HG03432 (cell line): ENCODE results near the gene SIRT7.

ENCODE experiments used
- ATAC-seq: cut with Tn5 transposase; IDR thresholded peaks from one replicate; pipeline ENCODE4 v1.9.1; 2021; ENCODE audit warnings: mild to moderate bottlenecking, moderate library complexity; ENCODE audit not compliant: unreplicated experiment

Gene SIRT7

GRCh38 chr17:81907219-81908145 is 10.5 kb downstream of the SIRT7 start:
- no peak for ATAC-seq

GRCh38 chr17:81906476-81907218 is 11.3 kb downstream of the SIRT7 start:
- no peak for ATAC-seq

GRCh38 chr17:81905993-81906392 is 12.0 kb downstream of the SIRT7 start:
- no peak for ATAC-seq

- no peak for ATAC-seq
Measured at GRCh38 chr17:81905424-81905875, 12.5 kb downstream of the SIRT7 start.

GRCh38 chr17:81904600-81905423 is 13.2 kb downstream of the SIRT7 start:
- no peak for ATAC-seq

GRCh38 chr17:81903896-81904599 is 13.9 kb downstream of the SIRT7 start:
- no peak for ATAC-seq

GRCh38 chr17:81903415-81903831 is 14.6 kb downstream of the SIRT7 start:
- ATAC-seq = no peak

- no peak for ATAC-seq
Measured at GRCh38 chr17:81902653-81903414, 15.1 kb downstream of the SIRT7 start.

GRCh38 chr17:81902023-81902652 is 15.8 kb downstream of the SIRT7 start, which contains the start of gene NPB:
NPB (plus strand) TSS chr17:81902238; CDS start chr17:81902278, 40 bp downstream.
- ATAC-seq = no peak

GRCh38 chr17:81901167-81902022 is 16.6 kb downstream of the SIRT7 start:
- no peak for ATAC-seq

GRCh38 chr17:81900181-81900820 is 17.7 kb downstream of the SIRT7 start:
- no peak for ATAC-seq

- no peak for ATAC-seq
Measured at GRCh38 chr17:81899514-81900166, 18.3 kb downstream of the SIRT7 start.

- no peak for ATAC-seq
Measured at GRCh38 chr17:81898885-81899284, 19.1 kb downstream of the SIRT7 start.

GRCh38 chr17:81898029-81898866 is 19.7 kb downstream of the SIRT7 start:
- no peak for ATAC-seq

GRCh38 chr17:81895400-81895799 is 22.6 kb downstream of the SIRT7 start:
- no peak for ATAC-seq

- ATAC-seq = peak; percentile 26
Measured at GRCh38 chr17:81891303-81891552, 26.7 kb downstream of the SIRT7 start.
